ENCODE results near the gene DYNLT3. TPM values are rescaled to one million over a fixed set of nuclear protein-coding genes. Genes with fewer than 3 reads are reported as not detected.

The DYNLT3 gene, protein sequence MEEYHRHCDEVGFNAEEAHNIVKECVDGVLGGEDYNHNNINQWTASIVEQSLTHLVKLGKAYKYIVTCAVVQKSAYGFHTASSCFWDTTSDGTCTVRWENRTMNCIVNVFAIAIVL
- polyA plus RNA-seq (0.64 and 2.4 TPM in 2 replicates), polyA minus RNA-seq (1.4 and 2.7 TPM in 2 replicates)

DNA sequence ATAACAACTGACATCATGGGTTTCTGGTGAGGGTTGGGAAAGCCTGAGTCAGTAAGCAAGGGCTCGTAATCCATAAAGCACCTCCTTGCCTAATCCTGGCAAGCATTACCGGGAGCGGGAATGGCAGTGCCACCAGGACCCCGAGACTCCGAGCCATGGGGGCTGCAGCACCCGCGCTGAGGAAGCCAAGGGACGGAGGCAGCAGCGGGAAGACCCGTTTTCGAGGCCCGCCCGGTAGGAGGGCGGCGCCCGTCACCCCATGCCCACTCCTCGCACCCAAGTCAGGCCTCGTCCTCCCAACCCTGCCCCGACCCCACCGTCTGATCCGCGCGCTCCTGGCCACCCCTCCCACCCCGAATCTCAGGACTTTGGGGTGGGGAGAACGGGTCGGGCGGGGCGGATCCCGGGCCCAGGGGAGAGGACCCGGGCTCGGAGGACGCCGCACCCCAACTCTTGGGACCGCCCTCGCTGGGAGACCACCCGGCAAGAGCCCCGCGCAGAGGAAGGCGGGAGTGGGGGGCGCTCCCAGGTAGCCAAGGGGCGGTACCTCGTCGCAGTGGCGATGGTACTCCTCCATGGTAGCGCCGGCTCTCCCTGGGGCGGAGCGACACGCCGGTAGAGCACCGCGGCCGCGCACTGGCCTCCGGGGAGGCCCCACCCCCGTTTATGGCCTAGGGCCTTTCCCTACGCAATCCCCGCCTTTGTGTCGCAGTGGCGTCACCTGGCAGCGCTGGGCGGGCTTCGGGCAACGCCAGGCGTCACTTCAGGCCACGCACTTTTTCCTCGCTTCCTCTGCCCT lies at the start of gene DYNLT3:
TSS of gene DYNLT3 (minus strand) at position 638 of the 799 bp plus-strand sequence. CDS start at position 577, 61 bp downstream.
- H3K4me3 ChIP-seq (ENCODE audit: low read length) = peak within 1 kb of the TSS; percentile 46
- H3K9me2 ChIP-seq (ENCODE audit: insufficient read depth, low read length) = no peaks in the 10 kb centered on the region
- H3K27me3 ChIP-seq (ENCODE audit: insufficient read depth, low read depth, low read length) = no peaks in the 10 kb centered on the region
- no peaks in the 10 kb centered on the region for H3F3A ChIP-seq (ENCODE audit: insufficient read depth, low read length, poor library complexity, severe bottlenecking)
- no peak within 1 kb of the TSS for H3K27ac ChIP-seq (ENCODE audit: low read length)
- no peaks in the 10 kb centered on the region for H4K20me1 ChIP-seq (ENCODE audit: insufficient read depth)
- no peak within 1 kb of the TSS for H3K4me2 ChIP-seq (ENCODE audit: low read length)
- no peaks in the 10 kb centered on the region for H3K9me3 ChIP-seq (ENCODE audit: low read length)
- no peak within 1 kb of the TSS for H2AFZ ChIP-seq (ENCODE audit: low read depth, low read length)
- no peaks in the 10 kb centered on the region for H3K36me3 ChIP-seq (ENCODE audit: insufficient read depth, low read length)
- no peak for TF ChIP-seq MXI1 (conservative IDR thresholded peaks at IDR 0.05; ENCODE audit: poor library complexity, severe bottlenecking)
- no peak for TF ChIP-seq RAD21 (conservative IDR thresholded peaks at IDR 0.05)
- no peak for TF ChIP-seq TAF1 (IDR thresholded peaks at IDR 0.05; ENCODE audit: low read depth)
- no peak for TF ChIP-seq SMC3 (conservative IDR thresholded peaks at IDR 0.05; ENCODE audit: poor library complexity)
- TF ChIP-seq REST (IDR thresholded peaks at IDR 0.05; ENCODE audit: borderline replicate concordance) = no peak
- no peak for TF ChIP-seq POLR2AphosphoS5 (IDR thresholded peaks at IDR 0.05)
- TF ChIP-seq, protein P1, sequence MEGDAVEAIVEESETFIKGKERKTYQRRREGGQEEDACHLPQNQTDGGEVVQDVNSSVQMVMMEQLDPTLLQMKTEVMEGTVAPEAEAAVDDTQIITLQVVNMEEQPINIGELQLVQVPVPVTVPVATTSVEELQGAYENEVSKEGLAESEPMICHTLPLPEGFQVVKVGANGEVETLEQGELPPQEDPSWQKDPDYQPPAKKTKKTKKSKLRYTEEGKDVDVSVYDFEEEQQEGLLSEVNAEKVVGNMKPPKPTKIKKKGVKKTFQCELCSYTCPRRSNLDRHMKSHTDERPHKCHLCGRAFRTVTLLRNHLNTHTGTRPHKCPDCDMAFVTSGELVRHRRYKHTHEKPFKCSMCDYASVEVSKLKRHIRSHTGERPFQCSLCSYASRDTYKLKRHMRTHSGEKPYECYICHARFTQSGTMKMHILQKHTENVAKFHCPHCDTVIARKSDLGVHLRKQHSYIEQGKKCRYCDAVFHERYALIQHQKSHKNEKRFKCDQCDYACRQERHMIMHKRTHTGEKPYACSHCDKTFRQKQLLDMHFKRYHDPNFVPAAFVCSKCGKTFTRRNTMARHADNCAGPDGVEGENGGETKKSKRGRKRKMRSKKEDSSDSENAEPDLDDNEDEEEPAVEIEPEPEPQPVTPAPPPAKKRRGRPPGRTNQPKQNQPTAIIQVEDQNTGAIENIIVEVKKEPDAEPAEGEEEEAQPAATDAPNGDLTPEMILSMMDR (IDR thresholded peaks at IDR 0.05; ENCODE audit: poor library complexity, severe bottlenecking) = no peak
- TF ChIP-seq EZH2 (IDR thresholded peaks at IDR 0.05; ENCODE audit: borderline replicate concordance, insufficient read depth, low read length, poor library complexity, severe bottlenecking) = no peak
- no peak for TF ChIP-seq EP300 (conservative IDR thresholded peaks at IDR 0.05; ENCODE audit: poor library complexity, severe bottlenecking)
- no peak within 1 kb of the TSS for H3K9ac ChIP-seq (ENCODE audit: low read length)
- no peaks in the 10 kb centered on the region for H3K79me2 ChIP-seq (replicated peaks; ENCODE audit: insufficient read depth, low read length)

DNA sequence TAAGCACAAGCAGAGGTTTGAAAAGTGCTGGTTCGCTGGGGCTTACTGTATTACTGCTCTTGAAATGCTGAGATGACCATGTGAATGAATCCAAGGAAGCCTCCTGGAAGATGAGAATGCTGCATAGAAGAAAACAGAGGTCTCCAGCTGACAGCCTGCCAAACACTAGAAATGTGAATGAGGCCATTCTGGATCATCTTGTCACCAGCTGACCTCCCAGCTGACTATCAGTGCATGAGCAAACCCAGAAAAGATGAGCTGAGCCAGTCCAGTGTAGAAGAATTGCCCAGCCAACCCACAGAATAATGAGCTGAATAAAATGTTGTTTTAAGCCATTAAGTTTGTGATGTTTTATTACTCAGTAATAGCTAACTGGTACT lies 49.1 kb upstream of the DYNLT3 start:
- H3K4me2 ChIP-seq (ENCODE audit: low read length) = no peak overlapping the region
- H3F3A ChIP-seq (ENCODE audit: insufficient read depth, low read length, poor library complexity, severe bottlenecking) = no peaks in the 10 kb centered on the region
- no peaks in the 10 kb centered on the region for H3K27me3 ChIP-seq (ENCODE audit: insufficient read depth, low read depth, low read length)
- no peak overlapping the region for H3K4me3 ChIP-seq (ENCODE audit: low read length)
- no peaks in the 10 kb centered on the region for H3K79me2 ChIP-seq (replicated peaks; ENCODE audit: insufficient read depth, low read length)
- no peaks in the 10 kb centered on the region for H4K20me1 ChIP-seq (ENCODE audit: insufficient read depth)
- H2AFZ ChIP-seq (ENCODE audit: low read depth, low read length) = no peak overlapping the region
- H3K9ac ChIP-seq (ENCODE audit: low read length) = no peak overlapping the region
- H3K36me3 ChIP-seq (ENCODE audit: insufficient read depth, low read length) = no peaks in the 10 kb centered on the region
- no peak overlapping the region for H3K27ac ChIP-seq (ENCODE audit: low read length)
- no peak for TF ChIP-seq EP300 (conservative IDR thresholded peaks at IDR 0.05; ENCODE audit: poor library complexity, severe bottlenecking)
- TF ChIP-seq RAD21 (conservative IDR thresholded peaks at IDR 0.05) = no peak
- no peak for TF ChIP-seq EZH2 (IDR thresholded peaks at IDR 0.05; ENCODE audit: borderline replicate concordance, insufficient read depth, low read length, poor library complexity, severe bottlenecking)
- TF ChIP-seq TAF1 (IDR thresholded peaks at IDR 0.05; ENCODE audit: low read depth) = no peak
- TF ChIP-seq POLR2AphosphoS5 (IDR thresholded peaks at IDR 0.05) = no peak
- TF ChIP-seq, protein P1 (IDR thresholded peaks at IDR 0.05; ENCODE audit: poor library complexity, severe bottlenecking) = no peak
- no peak for TF ChIP-seq REST (IDR thresholded peaks at IDR 0.05; ENCODE audit: borderline replicate concordance)
- TF ChIP-seq MXI1 (conservative IDR thresholded peaks at IDR 0.05; ENCODE audit: poor library complexity, severe bottlenecking) = no peak
- TF ChIP-seq SMC3 (conservative IDR thresholded peaks at IDR 0.05; ENCODE audit: poor library complexity) = no peak
- H3K9me3 ChIP-seq (ENCODE audit: low read length) = no peaks in the 10 kb centered on the region
- H3K9me2 ChIP-seq (ENCODE audit: insufficient read depth, low read length) = no peaks in the 10 kb centered on the region

All from neural cell (in vitro differentiated cells).